Measurements from ENCODE around the gene PLEKHO1.

GRCh38 chr1:150154143-150154542 lies 4.4 kb downstream of the PLEKHO1 start:
- TF ChIP-seq CTCF (IDR thresholded peaks at IDR 0.05) (no peak), EP300 (IDR thresholded peaks at IDR 0.05; ENCODE audit: low read depth) (no peak), POLR2A (IDR thresholded peaks at IDR 0.05) (no peak), POLR2AphosphoS5 (IDR thresholded peaks at IDR 0.05) (peak in 2 of 3 donors; percentile 23 to 54)
